Gastroesophageal sphincter (tissue), 3 donors: ENCODE measurements around the gene NUP93.

Experiments used
- POLR2AphosphoS5 ChIP-seq: sonication (generic); formaldehyde crosslinking; IDR thresholded peaks from one replicate; pipeline ENCODE4 v1.6.1; 2017; ENCODE audit warnings: antibody characterized with exemption
- TF ChIP-seq, protein P1 (sequence below), 4 experiments: fragments of 200-600 bp in 2 of 4; fragments of 450-650 bp in 2 of 4; sonication (generic) in 1 of 4; IDR thresholded peaks; one replicate each; pipeline ENCODE4 v1.5.1; 2017 to 2019; ENCODE audit warnings: antibody characterized with exemption in 4 of 4, mild to moderate bottlenecking in 2 of 4, moderate library complexity in 2 of 4

DNA sequence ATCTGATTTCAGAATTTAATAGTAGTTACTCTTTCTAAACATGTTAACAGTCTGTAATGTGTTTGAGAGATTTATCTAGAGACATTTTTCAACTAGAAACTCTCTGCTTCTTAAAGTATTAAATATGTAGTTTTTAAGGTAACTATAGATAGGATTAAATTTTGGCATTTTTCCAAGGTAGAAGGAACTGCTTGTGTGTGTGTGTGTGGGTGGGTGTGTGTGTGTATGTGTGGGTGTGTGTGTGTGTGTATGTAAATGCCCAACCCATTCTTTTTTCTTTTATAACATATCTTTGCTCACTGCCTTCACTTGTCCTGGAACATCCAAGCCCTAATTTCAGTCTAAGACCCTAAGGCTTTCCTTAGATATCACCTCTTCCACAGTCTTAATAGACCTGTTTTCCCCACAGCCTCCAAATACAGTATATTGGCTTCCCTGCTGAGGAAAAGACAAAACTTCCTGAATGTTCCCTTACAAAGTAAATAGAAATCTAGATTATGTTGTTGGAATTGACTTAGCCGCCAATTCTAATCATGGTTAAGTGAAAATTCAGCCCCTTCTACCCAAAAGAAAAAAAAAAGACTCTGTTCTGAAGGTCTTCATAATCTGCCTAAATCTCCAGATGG lies 33.5 kb downstream of the NUP93 start:
- TF ChIP-seq POLR2AphosphoS5: no peak
- TF ChIP-seq, protein P1, sequence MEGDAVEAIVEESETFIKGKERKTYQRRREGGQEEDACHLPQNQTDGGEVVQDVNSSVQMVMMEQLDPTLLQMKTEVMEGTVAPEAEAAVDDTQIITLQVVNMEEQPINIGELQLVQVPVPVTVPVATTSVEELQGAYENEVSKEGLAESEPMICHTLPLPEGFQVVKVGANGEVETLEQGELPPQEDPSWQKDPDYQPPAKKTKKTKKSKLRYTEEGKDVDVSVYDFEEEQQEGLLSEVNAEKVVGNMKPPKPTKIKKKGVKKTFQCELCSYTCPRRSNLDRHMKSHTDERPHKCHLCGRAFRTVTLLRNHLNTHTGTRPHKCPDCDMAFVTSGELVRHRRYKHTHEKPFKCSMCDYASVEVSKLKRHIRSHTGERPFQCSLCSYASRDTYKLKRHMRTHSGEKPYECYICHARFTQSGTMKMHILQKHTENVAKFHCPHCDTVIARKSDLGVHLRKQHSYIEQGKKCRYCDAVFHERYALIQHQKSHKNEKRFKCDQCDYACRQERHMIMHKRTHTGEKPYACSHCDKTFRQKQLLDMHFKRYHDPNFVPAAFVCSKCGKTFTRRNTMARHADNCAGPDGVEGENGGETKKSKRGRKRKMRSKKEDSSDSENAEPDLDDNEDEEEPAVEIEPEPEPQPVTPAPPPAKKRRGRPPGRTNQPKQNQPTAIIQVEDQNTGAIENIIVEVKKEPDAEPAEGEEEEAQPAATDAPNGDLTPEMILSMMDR (IDR thresholded peaks at IDR 0.05): no peak
